ENCODE measurements around the gene DCAF7. TPM values are rescaled to one million over a fixed set of nuclear protein-coding genes. Genes with fewer than 3 reads are reported as not detected.

Gene DCAF7
- total RNA-seq, 1 donor from 2014 or later: 128 TPM

GRCh38 chr17:63524051-63524450, 26.2 kb upstream of the DCAF7 start:
- intact Hi-C loops (cut with micrococcal nuclease): no loop called here

GRCh38 chr17:63525190-63525946, 24.9 kb upstream of the DCAF7 start:
- intact Hi-C loops (cut with micrococcal nuclease): no loop called here

GRCh38 chr17:63526861-63527260, 23.4 kb upstream of the DCAF7 start:
- intact Hi-C loops (cut with micrococcal nuclease): no loop called here

GRCh38 chr17:63528183-63528582, 22.1 kb upstream of the DCAF7 start:
- intact Hi-C loops (cut with micrococcal nuclease): no loop called here

GRCh38 chr17:63529711-63530556, 20.3 kb upstream of the DCAF7 start:
- intact Hi-C loops (cut with micrococcal nuclease): no loop called here

- intact Hi-C loops (cut with micrococcal nuclease): no loop called here
Measured at GRCh38 chr17:63530557-63531021, 19.7 kb upstream of the DCAF7 start.

- intact Hi-C loops (cut with micrococcal nuclease): no loop called here
Measured at GRCh38 chr17:63531022-63531965, 19.0 kb upstream of the DCAF7 start.

- intact Hi-C loops (cut with micrococcal nuclease): no loop called here
Measured at GRCh38 chr17:63533433-63534077, 16.7 kb upstream of the DCAF7 start.

- intact Hi-C loops (cut with micrococcal nuclease): no loop called here
Measured at GRCh38 chr17:63534078-63534570, 16.2 kb upstream of the DCAF7 start.

- intact Hi-C loops (cut with micrococcal nuclease): no loop called here
Measured at GRCh38 chr17:63534816-63535455, 15.3 kb upstream of the DCAF7 start.

GRCh38 chr17:63535640-63536039, 14.6 kb upstream of the DCAF7 start:
- intact Hi-C loops (cut with micrococcal nuclease): no loop called here

- intact Hi-C loops (cut with micrococcal nuclease): no loop called here
Measured at GRCh38 chr17:63537001-63537400, 13.3 kb upstream of the DCAF7 start.

GRCh38 chr17:63537991-63538692, 12.1 kb upstream of the DCAF7 start:
- intact Hi-C loops (cut with micrococcal nuclease): no loop called here

- intact Hi-C loops (cut with micrococcal nuclease): no loop called here
Measured at GRCh38 chr17:63538693-63539595, 11.3 kb upstream of the DCAF7 start.

GRCh38 chr17:63540590-63540989, 9.7 kb upstream of the DCAF7 start:
- intact Hi-C loops (cut with micrococcal nuclease): no loop called here

- intact Hi-C loops (cut with micrococcal nuclease): no loop called here
Measured at GRCh38 chr17:63542218-63542545, 8.1 kb upstream of the DCAF7 start.

- intact Hi-C loops (cut with micrococcal nuclease): no loop called here
Measured at GRCh38 chr17:63542942-63543821, 7.1 kb upstream of the DCAF7 start.

Data from T-helper 2 cell treated with Interferon-gamma antibody and Interleukin-4, amounts not matched to agents 100 ng/mL and 5 ng/mL, for 36 hours (primary cell).